AML-193 (cell line): ENCODE results near the gene LRRC7.
"Not testable (repeated sequence)": the region's sequence is repeated elsewhere in the genome, so short reads cannot be mapped to it uniquely, and the experiment has no call there.

Source experiments
- DNase-seq, 2 experiments: peaks; one replicate each; lab custom pipeline; 2025; lab: John Stamatoyannopoulos, UW

LRRC7 gene

GRCh38 chr1:69697340-69697739, 129.6 kb downstream of the LRRC7 start:
- no peak for DNase-seq

DNA sequence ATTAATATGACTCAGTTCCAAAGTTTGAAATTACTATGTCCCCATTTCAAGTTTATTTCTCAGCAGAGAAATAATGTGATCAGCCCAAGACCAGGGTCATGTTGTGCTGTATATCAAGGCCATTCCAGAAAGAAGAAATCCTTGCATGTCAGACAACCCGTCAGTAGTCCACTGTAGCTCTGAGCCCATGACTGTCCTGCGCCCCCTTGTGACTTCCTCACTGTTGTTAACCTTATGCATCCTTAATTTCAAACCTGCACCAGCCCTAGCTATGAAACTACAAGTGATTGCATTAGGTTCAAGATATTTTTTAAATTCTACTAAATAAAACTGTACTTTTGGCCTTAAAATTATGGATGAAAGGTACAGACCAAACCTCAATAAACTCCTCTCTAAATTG, 133.0 kb downstream of the LRRC7 start:
- peak in 1 of 2 experiments; percentile 21 for DNase-seq

DNA sequence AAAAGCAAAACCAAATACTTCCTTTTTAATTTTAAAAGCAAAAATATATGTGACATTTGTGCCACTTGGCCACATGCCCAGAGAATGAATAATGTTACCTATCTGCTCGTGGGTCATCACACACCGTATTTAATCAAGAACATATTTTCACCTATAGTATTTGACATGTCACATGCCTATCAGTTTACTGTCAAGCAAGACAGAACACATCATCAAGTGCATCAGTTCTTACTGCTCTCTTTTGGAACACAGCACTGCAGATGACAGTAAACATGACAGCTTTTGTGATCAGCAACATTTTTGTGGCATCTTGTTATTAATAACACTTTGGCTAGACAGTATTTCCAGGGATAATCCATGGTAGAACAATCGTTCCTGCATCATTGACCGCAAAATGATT, 134.4 kb downstream of the LRRC7 start:
- DNase-seq = no peak

DNA sequence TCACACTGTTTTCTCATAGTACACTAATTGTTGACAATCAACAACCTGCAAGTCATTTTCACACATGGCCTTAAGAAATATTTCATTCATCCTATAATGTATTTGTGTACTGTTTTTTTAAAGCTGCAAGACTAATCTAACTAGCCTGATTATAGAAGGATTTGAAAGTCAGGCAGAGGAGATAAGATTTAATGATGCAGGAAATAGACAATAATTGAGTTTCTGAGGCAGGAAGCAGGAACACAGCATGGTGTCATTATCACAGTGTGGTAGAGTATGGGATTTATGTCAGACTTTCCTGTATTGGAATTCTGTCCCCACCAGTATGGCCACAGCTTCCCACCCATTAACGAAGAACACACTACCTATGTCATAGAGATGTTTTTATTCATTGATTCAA, 138.8 kb downstream of the LRRC7 start:
- no peak for DNase-seq

DNA sequence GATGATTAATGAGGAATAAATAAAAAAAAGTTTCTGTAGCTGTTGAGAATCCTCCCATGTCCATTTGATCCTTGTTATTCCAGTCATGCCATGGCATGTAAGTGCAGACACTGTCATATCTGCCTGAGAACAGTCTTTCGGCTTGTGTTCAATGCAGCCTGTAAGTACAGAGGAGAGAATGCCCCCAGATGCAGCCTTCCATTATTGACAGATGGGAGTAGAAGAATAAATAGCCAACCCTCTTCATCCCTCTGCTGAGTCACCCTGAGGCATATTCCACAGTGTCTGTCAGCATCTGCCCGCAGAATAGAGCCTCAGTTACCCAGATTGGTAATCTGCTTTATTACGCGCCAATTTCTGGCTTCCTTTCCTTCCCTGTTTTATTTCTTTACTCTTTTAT, 139.4 kb downstream of the LRRC7 start:
- no peak for DNase-seq

- no peak for DNase-seq
These were observed 142.9 kb downstream of the LRRC7 start for GRCh38 chr1:69710484-69711189.

DNA sequence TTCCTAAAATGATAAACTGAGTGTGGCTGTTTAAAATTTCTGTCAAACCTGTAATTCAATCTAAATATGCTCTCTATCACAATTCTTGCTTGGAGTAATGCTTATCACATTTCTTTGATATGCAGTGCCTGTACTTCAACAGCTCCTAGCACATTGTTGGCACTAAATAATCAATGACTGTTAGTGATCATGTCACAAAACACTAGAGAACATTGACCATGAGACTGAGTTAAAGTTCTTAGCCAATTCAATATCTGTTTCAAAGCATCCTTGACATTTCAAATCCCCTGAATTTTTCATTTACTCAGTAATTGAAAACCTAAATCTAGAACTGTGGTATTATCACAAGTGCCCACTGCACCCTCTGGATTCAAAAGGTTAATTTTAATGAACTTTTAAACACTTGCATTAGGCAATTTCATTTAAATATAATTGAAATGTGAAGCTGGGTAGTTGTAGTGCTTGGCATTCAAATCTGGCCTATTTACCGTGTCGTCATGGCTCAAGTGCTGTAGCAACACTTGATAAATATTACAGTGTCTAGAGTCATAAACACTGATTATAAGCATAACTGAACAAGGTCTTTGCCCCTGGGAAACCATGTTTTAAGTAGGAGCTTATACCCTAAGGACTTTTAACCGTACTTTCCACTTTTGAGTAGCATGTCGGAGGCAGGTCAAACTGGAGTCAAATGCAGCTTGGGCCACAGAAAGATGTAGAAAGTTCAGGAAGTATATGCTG, 143.6 kb downstream of the LRRC7 start:
- DNase-seq = no peak

DNA sequence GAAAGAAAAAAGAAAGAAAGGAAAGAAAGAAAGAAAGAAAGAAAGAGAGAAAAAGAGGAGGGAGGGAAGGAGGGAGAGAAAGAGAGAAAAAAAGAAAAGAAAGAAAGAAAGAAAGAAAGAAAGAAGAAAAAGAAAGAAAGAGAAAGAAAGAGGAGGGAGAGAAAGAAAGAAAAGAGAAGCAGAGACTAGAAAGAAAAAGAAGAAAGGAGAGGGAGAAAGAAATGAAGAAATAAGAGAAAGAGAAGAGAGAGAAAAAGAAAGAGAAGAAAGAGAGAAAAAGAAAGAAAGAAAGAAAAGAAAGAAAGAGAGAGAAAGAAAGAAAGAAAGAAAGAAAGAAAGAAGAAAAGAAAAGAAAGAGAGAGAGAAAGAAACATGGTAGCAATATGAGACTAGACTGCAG, 150.1 kb downstream of the LRRC7 start:
- DNase-seq = not testable (repeated sequence)

- DNase-seq = no peak
These were observed 160.5 kb downstream of the LRRC7 start for GRCh38 chr1:69728206-69728605.

GRCh38 chr1:69733061-69733460, 165.3 kb downstream of the LRRC7 start:
- no peak for DNase-seq

DNA sequence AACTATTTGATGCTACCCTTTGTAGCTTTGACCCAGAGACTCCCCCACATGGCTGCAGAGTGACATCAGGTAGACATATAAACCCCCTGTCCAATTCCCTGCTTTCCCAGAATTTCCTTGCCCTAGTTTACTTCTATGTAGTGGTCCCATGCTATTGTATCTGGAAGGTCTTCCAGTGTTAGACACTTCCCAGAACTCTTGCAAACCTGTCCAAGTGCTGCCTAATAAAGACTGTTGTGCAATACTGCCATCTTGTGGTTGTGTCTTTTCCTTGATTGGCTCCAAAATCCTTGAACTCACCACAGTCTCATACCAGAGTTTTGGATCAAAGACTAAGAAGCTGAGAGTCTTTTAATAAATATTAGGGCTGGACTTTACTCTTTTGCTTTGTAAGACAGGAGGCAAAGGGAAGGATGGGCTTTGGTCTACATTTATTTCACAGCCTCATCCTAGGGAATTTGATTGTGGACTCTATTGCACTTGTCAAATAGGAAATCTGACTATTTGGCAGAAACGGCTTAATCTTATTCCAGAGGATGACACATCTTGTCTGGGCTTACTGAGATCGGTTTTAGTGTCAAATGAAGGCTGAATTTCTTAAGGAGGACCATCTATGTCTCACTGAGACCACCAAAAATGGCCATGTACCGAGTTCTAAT, 169.9 kb downstream of the LRRC7 start:
- peak; percentile 43 to 46 for DNase-seq

DNA sequence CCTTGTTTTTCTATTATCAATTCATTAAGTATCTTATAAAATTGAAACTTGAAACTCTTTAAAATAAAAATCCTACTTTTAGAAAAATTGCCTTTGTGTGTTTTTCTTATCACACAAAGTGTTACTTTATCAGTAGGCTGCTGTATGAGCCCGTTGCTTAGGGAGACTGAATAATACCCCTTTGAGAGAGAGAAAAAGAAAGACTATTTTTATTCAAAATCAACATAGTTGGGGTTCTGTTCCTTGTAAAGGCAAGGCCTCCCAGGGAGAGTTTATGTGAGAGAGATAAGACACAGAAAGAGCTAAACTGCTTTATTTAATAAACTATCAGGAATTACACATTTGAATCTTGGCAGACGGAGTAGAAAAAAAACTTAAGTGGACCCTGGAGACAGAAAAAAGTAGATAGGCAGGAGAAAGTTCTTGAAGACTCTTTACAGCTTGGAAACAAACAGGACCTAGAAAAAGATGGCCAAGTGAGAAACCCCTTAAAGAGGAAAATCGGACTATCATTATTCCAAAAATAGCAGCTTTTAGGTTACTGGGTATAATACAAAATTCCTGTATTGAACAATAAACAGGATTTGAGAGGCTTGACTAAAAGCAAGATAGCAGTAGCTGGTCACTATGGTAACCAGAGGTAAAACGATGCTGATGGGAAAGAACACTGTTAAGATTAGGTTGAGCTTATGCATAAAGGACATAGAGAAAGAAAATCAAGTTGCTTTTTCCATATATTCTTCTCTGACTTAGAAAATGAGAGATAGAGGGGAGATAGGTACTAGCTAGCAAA, 170.9 kb downstream of the LRRC7 start:
- DNase-seq = no peak

- no peak for DNase-seq
These were observed 171.5 kb downstream of the LRRC7 start for GRCh38 chr1:69739251-69739605.

- no peak for DNase-seq
These were observed 175.4 kb downstream of the LRRC7 start for GRCh38 chr1:69743146-69743545.

- no peak for DNase-seq
These were observed 176.7 kb downstream of the LRRC7 start for GRCh38 chr1:69744381-69744780.

DNA sequence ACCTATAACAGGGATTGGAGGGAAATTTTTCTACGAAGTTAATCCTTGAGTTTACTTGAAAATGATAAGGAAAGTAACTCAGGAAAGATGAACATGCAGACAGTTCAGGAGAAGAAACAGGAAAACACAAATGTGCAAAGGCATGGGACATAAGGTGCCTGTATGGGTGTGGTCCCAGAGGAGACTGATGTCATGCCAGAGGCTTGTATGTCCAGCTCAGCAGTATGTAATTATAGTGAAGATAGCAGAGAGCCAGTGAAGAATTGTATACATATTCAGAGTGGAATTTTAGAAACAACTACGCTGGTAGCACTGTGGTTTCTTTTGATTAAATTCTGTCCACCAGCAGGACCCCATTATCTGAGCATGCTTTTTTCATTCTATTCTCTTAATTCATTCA, 179.5 kb downstream of the LRRC7 start:
- no peak for DNase-seq

- no peak for DNase-seq
These were observed 182.9 kb downstream of the LRRC7 start for GRCh38 chr1:69750638-69751037.

DNA sequence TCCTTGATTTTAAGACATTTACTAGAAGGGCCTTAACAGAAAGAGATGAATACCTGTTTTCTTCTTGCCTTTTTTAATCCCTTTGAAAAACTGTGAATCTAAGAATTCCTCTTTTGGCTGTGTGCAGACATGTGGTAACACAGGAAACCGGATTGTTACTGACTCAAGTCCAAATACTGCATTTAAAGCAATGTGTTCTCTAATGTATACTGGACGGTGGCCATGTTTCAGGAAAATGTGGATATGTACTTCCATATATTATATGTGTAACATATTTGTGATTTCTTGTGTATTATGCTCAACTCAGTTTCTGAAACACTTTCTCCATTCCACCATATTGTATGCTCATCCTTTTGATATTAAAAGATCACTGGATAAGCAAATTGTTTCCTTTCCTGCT, 185.1 kb downstream of the LRRC7 start:
- DNase-seq = no peak

- no peak for DNase-seq
These were observed 186.8 kb downstream of the LRRC7 start for GRCh38 chr1:69754521-69754920.

DNA sequence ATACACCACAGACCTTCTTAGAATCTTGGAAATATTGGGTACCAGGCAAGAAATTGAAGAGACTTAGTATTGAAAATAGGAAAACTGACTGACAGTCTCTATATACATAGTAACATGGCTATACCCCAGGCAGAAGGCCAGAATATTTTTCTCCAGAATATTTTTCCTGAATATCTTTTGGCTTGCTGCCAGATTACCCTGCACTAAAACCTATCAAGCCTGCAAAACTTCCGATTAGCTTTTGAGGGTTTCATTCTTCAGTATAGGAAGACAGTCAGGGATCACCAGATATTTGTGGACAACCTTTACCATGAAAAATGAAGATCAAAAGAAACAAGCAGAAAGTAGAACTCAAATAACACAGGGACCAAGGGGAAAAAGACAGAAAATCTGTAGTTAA, 187.9 kb downstream of the LRRC7 start:
- no peak for DNase-seq

- no peak for DNase-seq
These were observed 198.2 kb downstream of the LRRC7 start for GRCh38 chr1:69765951-69766350.

GRCh38 chr1:69766431-69767180, 198.9 kb downstream of the LRRC7 start:
- DNase-seq = no peak
